Superior temporal gyrus (tissue), 1 donor: ENCODE results near the gene AMBP.
A peak's percentile ranks its signal among the peaks of the same experiment; 100 is the strongest.
"Not testable (repeated sequence)": the region's sequence is repeated elsewhere in the genome, so short reads cannot be mapped to it uniquely, and the experiment has no call there.

Experiments
- DNase-seq: peaks from one replicate; pipeline ENCODE4 v3.0.0-alpha.2; 2016; ENCODE audit errors: extremely low spot score

AMBP gene

DNA sequence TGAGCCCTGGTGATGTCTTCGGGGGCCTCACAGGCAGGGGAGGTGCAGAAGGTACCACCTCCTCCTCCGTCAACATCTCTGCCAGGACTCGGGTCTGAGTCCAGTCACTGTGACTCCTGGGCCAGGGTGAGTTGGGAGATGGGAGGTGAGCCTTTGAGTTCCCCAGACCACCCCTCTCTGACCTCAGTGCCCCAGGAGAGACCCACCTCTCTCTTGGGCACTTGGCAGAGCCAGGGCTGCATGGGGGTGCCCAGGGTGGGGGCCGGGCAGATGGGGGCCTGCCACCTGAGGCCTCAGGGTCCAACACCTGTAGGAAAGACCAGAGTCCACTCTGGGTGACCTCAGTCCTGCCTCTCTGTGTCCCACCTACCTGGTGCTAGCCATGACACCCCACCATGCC lies 14.2 kb upstream of the AMBP start:
- DNase-seq, result no peak

DNA sequence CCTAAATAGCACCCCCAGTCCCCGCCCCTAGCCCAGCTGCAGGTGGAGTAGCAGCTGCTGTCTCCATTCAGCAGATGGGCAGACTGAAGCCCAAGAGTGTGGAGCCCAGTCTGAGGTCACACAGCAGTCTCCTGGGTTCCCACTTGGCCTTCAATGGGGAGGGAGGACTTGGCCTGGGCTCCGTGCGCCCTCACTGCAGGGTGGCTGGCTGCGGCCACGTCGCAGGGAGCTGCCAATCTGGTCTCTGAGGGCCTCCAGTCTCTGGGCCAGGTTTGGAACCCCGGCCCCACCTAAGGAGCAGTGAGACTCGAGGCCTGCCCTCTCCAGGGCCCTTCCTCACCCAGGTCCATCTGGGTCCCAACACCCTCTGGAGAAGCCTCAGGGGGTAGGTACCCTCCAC lies 13.6 kb upstream of the AMBP start:
- DNase-seq, result no peak

DNA sequence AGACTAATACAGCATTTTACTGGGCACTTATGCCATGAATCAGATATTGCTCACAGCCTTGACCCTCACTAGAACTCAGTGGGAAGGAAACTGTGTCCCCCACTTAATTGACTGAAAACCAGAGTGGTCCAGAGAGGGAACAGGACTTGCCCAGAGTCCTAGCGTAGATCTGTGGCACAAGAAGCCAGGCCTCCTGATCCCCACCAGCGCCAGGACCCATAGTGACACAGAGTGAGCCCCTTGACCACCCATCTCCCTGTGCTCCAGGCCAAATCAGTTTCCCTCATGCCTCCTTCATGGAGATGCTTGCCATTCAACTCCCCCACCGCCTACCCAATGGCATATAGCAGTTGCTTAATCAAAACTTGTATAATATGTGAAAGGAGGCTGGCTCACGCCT lies 12.7 kb upstream of the AMBP start:
- no peak for DNase-seq

DNA sequence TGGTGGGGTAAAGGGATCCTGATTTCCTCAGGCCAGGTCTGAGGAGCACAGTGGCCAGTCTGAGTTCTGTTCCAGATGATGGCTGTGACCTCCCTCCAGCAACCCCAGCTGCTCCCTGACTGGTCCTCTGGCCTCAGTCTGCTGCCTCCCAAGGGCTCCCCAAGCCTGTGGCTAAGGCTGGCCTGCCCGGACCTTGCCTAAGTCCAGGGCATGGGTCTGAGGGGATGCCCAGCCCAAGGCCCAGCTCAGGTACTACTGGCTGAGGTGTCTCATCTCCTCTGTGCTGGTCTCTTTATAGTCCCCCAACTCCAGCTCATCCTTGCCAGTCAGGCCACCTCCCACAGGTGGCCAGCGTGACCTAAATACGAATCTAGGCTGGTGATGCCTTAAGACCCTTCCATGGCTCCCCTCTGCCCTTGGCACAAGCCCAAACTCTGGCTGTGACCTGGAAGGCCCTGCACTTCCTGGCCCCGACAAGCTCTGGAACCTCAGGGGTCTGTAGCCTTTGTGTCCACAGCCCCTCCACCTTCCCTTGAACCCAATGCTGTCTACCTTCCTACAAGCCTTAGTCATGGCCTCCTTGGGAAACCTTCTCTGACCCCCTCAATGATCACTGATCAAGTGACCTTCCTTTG lies 11.2 kb upstream of the AMBP start:
- DNase-seq, result no peak

DNA sequence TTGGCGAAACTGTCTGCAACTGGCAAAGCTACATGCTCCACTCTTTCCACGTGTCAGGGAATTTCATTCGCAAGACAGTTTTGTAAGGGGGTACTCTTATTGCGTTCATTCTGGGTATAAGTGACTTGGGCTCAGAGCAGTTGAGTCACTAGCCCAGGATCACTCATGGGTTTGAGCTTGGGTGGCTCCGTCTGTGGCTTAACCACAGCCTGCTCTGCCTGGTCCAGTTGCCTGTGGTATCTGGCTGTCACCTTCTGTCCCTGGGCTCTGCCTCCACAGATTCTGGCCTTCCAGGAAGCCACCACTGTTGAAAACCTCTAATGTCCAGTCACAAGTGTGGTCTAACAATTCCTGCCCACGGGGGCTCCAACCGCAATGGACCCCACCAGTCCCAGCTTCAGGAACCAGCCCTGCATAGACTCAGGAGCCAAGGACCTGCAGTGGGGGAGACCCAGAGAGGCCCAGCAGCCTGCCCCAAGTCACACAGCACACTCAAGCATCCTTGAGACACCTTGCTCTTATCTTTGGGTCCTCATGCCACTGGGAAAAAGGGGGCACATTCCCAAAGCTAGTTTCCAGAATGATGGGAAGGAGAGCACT lies 10.6 kb upstream of the AMBP start:
- DNase-seq, result no peak

DNA sequence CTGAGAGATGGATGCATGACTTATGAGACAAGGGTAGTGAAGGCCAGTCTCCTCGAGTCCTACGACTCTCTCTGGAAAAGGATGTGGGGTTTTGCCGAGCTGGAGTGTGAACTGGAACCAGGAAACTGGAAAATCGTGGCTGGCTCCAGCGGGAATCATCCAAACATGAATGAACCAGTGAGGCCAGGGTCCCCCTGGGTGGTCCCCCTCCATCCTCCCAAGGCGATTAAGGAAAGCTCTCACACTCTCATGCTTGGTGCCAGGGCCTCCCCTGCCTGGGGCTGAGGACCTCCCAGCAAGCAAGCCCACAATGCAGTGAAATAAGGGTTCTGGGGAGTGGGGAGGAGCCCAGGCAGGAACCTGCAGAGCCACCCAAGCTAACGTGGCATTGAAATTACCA lies 9.6 kb upstream of the AMBP start:
- DNase-seq, result no peak

DNA sequence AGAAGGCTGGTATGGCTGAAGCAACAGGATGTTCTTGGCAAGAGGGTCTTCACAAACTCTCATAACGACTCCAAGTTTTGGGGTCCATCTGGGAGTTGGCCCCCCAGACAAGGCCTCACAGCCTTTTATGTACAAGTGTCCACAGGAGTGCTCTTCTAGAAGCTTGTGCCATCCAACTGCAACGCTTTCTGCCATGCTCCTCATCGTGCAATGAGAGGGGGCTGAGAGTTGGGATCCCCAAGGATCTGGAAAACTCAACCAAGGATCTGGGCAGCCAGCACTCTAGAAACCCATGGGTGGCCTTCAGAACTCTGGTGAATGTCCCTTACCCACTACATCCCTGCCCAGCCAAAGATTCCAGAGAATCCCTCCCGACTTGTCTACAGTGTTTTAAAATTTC lies 8.5 kb upstream of the AMBP start:
- no peak for DNase-seq

DNA sequence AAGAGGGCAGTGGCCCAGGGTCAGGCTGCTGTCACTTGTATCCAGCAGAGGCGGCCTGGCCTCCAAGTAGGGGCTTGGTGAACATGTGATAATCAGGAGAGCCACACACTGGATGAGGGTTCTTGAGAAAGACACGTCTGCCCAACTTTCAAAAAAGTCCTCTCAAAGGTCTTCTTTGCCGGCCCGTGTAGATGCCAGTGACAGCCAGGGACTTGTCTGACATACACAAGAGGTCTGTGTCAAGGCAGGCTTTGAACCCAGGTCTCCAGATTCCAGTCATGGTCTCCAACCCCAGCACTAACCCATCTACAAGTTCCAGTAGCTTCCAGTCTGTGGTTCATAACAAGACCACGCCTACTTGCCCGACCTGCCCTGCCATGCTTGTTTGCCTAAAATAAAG lies 7.9 kb upstream of the AMBP start:
- DNase-seq, result no peak

DNA sequence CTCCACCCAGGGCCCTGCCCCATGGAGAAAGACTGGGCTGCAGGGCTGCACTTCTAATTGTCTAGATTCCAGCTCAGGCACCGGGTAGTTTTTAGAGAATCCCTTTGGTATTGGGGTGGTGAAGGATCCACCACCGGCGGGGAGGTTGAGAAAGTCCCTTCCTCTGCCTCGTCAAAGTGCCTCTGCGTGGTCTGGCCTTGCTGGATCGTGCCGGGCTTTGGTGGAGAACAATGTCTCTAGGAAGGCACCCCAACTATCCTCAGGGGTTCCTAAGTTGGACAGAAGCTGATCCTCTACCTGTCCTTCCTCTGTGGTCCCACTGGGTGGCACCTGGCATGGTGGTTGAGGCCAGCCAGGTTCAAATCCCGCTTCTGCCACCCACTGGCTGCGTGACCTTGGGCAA lies 7.3 kb upstream of the AMBP start:
- DNase-seq, result no peak

DNA sequence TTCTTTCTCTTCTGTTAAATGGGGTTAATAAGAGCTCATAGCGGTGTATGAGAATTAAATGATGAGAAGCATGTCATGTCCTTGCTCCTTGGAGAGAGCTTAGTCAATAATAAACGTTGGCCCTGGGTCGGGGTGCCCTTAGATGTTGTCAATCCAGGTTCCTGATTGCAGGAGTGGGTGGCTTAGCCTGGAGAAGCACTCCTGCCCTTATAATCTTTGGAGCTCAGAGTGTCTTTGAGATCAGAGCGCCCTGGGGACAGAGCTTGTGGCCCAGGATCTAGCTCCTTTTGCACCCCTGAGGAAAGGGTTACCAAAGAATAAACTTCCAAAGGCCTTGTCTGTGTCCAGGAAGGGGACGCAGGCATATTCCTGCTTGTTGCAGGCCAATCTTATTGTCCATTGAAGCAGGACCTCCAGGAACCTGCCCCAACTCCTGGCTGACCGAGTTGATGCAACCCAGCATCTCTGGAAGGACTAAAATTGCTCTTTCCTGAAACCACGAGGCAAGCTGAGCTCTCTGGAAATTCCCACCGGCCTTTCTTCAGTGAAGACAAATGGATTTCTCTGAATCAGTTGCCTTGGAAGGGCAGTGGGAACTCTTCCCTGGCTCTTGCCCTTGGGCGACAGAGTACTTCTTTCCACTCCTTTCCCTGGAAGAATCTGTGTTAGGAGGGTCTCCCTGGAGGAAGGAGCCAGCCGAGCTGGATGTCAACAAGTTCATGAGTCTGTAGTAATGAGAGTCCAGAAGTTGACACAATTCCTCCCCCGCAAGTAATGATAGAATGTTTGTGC lies 6.4 kb upstream of the AMBP start:
- no peak for DNase-seq

DNA sequence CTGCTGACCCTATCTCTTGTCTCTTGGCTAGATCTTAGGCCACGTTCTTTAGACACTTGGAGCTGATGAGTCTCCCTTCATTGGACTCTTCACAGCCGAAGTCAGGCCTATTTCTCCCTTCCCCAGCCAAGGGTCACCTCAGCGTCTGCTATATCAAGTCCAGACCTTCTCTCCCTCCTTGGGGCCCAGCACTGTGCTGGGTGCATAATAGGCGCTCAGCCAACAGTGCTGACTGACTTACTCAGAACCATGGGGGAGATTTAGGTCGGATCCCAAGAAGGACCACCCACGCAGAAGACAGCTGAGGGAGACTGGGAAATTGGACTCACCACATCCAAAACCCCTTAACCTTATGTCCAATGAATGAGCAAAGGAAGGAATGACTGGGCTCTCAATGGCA lies 5.6 kb upstream of the AMBP start:
- DNase-seq, result no peak

DNA sequence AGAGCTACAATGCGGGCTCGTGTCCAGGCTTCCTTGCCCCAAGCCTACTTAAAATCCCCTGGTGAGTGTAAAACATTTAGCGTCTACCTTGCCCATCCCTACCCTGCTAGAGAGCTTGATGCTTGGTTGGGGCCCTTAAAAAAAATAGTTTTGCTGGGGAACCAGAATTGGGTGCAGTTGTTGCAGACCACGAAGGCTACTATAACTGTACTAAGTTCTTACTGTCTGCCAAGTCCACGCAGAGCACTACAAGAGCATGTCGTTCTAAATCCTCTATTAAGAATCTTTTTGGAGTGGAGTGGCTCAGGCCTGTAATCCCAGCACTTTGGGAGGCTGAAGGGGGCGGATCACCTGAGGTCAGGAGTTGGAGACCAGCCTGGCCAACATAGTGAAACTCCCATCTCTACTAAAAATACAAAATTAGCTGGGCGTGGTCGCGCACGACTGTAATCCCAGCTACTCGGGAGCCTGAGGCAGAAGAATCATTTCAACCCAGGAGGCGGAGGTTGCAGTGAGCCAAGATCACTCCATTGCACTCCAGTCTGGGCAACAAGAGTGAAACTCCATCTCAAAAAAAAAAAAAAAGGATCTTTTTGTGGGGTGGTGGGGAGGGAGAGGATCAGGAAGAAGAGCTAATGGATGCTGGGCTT lies 4.8 kb upstream of the AMBP start:
- DNase-seq, result not testable (repeated sequence)

DNA sequence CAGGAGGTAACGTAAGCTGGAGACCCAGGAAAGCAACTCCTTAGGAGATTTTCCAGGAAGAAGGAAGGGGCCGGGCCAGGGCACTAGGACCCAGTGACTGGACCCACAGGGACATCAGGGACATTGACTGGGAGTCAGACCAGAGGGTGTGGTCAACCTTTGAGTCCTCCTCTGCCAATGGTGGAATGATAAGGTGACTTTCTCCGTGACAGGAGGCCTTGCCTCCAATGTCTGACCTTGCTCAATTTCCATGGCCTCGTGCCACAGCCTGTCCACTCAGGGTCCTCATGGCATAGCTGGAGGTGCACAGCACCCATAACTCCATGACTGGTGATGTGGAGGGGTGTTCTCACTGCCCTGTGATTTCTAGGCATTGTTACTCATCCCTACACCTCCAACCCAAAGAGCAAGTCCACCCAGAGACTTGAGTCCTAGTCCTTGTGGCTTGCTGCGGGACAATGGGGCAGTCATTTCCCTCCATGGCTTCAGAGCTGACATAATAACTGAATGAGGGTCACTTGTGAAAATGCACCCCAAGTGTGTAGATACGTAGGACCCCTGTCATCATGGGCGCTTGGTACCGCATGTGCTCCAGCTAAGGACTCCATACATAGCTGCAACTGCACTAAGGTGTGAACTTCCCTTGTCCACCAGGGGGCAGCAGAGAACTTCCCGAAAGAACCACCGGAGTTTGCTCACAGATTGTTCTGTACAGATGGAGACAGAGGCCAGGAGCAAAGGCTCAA lies 4.1 kb upstream of the AMBP start:
- peak; percentile 98 for DNase-seq

DNA sequence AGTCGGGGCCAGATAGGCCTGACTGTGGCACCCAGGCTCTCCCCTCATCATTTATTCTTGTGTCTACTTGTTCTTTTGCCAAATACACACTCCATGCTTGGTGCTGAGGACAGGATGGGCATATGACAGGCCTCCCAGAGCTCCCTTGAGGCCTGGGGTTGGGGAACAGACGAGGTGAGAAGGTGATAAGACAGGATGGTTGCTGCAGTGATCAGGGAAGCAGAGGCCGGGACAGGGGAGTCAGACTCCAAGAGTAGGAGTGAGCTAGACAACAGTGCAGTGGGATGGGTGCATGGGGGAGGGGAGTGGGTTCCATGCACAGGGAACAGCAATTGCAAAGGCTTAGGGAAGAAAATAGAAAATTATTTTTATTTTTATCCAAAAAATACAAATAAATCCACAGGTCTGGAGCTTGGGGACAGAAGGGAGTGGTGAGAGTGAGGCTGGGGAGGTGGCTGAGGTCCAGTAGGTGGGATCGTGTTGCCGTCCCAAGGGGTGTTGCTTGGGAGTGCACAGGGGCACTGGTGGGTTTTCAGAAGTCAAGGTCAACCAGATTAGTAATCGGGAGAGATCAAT lies 3.4 kb upstream of the AMBP start:
- no peak for DNase-seq

DNA sequence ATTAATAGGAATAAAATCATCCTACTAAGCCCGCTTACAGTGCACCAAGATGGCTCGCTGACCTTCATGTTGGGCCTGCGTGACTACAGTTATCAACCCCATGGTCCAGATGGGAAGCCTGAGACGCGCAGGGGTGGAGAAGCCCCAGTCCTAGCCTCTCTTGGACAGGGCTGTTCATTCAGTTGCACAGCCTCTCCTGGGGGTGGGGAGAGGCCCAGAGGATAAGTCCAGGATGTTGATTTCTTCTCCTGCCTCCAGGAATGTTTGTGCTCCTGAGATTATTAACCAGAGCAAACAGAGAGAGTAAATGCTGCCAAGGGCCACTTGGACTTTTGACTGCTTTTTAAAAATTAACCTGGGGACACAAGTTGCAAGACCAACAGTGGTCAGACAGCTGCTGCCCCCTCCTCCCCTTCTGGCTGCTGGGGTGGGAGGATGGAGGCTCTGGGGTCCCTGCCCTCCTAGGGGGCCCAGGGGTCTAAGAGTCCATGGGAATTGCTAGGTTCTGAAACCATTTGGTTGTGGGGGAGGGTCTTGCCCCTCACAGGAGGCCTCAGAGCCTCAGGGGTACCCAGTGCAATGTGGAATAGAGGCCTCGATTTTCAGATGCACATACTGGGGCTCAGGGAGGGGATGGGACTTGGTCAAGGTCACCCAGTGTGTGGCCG lies 2.8 kb upstream of the AMBP start:
- DNase-seq, result no peak

DNA sequence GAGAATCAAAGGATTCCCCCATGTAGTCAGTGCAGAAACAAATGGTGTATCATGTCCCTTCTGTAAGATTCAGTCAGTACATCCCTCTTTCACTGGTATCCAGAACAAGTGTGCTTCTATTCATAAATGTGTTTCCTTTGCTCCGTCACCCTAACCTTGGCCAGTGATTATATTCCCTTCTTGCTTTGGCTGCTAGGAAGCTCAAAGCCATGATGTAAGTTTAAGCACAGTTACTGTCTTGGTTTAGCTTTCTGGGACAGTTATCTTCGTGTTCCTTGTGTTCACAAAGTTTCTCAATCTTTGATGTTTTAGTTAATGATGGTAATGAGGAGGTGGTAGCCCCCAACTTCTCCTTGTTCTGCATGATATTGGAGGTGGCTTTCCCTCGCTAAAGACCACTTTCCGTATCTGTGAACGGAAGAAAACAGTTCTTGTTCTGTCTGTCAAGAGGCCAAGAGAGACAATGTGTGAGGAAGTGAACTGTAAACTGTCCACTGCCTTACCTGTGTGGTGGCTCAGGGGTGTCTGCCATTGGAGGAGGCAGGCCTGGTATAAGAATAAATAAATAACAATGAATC lies 2.2 kb upstream of the AMBP start:
- DNase-seq, result no peak

DNA sequence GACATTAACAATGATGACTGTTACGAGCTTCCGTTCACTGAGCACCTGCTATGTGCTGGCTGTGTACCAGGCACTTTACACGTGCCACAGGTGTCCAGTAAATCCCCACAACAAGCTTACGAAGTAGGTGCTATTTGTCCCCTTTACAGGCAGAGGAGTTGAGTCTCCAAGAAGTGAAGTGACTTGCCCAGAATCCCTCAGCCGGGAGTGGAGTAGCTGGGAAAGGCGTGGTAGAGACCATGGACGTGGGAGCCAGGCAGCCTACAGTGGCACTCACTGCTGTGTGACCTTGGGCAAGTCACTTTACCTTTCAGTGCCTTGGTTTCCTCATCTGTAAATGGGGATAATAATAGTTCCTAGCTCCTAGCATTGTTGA lies 669 bp upstream of the AMBP start:
- no peak for DNase-seq

DNA sequence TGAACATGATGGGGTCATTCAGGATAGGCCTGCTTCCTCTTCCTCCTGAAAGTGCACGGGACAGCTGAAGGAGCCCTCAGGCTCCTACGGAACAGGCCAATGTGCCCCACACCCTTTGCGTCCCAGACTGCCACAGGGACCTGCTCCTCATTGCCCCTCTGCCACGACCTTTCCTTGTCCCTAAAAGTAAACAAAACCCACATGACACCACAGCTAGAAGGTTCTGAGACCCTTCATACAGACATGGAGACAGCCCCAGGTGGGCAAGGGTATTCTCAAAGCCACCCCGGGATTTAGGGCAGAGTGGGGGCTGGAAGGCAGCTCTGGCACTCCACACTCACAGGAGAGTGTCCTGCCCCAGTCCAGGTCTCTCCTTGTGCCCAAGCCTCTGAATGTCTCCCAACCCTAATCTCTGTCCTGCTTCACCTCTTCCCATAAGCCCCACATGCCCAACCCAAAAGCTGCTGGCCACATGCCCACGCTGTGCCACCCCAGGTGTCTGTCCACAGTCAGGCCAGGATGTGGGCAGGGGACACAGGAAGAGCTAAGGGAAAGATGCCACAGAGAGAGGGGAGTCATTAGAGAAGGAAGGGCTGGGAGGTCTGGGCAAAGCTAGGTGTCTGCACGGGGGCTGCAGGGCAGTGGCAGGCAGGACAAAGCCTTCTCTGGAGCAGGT lies 800 bp downstream of the AMBP start:
- no peak for DNase-seq

DNA sequence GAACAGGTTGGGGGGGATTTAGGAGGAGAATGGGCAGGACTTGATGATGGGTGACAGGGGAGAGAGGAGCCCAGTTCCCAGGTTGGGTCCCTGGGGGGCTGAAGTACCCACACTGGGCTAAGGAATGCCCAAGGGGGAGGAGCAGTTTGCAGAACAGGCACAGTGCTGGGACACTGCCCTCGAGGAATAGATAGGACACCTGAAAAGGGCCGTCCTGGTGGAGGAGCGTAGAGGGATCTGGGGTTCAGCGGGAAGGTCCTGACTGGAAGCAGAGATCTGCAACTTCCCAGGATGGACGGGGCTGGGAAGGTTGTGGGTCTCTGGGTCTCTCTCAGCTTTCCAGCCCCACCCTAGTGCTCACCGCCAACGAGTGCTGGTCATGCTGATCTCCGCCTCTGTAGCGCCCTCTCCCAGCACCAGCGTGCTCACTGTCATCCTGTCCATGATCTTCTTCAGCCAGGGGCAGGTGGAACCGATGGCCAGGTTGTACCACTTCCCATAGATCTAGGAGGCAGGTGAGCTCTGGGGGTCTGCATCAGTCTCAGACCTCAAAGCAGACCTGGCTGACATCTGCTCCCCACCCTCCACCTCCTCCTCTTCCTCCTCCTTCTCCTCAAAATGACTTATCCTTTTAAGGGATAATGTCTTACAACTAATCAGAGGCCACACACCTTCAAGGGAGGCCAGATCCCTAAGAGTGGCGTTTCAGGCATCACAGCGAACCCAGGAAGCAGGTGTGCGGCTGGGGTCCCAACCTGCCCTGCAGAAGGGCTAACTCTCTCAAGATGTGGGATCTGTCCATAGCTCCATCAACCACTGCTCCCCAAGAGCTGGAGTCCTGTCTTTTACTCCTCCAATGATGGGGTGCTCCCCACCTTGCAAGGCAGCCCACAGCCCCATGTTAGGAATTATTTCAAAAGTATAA lies 1.6 kb downstream of the AMBP start:
- DNase-seq, result no peak
